ENCODE measurements around the gene METTL25B. TPM values are rescaled to one million over a fixed set of nuclear protein-coding genes. Genes with fewer than 3 reads are reported as not detected.

METTL25B gene
- total RNA-seq, 1 donor from 2014 or later, result 13.0 TPM

DNA sequence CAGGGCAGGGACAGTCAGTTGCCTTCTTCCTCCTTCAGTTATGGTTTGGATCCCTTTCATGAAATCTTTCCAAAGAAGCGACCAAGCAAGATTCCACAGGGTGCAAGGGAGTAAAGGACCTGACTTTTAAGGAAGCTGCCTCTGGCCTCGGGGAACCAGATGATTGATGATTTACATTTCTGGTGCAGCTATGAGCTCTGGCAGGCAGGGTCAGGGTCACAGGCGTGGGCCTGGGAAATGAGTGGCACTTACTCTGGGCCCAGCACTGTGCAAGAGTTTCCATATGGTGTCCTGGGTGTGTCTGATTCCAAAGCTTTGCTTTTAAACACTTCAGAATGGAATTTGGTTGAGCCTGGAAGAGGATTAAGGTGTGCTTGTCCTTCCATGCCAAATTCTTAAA, 15.6 kb upstream of the METTL25B start:
- no peaks in the 10 kb centered on the region for H3K27me3 ChIP-seq (ENCODE audit: control insufficient read depth, insufficient read depth, low read length)
- TF ChIP-seq, protein P1, sequence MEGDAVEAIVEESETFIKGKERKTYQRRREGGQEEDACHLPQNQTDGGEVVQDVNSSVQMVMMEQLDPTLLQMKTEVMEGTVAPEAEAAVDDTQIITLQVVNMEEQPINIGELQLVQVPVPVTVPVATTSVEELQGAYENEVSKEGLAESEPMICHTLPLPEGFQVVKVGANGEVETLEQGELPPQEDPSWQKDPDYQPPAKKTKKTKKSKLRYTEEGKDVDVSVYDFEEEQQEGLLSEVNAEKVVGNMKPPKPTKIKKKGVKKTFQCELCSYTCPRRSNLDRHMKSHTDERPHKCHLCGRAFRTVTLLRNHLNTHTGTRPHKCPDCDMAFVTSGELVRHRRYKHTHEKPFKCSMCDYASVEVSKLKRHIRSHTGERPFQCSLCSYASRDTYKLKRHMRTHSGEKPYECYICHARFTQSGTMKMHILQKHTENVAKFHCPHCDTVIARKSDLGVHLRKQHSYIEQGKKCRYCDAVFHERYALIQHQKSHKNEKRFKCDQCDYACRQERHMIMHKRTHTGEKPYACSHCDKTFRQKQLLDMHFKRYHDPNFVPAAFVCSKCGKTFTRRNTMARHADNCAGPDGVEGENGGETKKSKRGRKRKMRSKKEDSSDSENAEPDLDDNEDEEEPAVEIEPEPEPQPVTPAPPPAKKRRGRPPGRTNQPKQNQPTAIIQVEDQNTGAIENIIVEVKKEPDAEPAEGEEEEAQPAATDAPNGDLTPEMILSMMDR (IDR thresholded peaks at IDR 0.05; ENCODE audit: insufficient read depth, low read length, poor library complexity, severe bottlenecking), result no peak
- no peak for DNase-seq (ENCODE audit: low read depth)

GRCh38 chr1:156714830-156715229, 13.4 kb upstream of the METTL25B start:
- TF ChIP-seq, protein P1 (IDR thresholded peaks at IDR 0.05; ENCODE audit: insufficient read depth, low read length, poor library complexity, severe bottlenecking), result no peak
- no peak for DNase-seq (ENCODE audit: low read depth)
- no peak overlapping the region for H3K4me3 ChIP-seq (ENCODE audit: low read depth, low read length)
- H3K27me3 ChIP-seq (ENCODE audit: control insufficient read depth, insufficient read depth, low read length), result no peaks in the 10 kb centered on the region
- H3K36me3 ChIP-seq (ENCODE audit: control insufficient read depth, insufficient read depth, low read length), result no peaks in the 10 kb centered on the region

More for the DNA sequence above, 15.6 kb upstream of the METTL25B start:
- Histone ChIP-seq H3K36me3 (ENCODE audit: control insufficient read depth, insufficient read depth, low read length) (no peaks in the 10 kb centered on the region), H3K4me3 (ENCODE audit: low read depth, low read length) (no peak overlapping the region)

- H3K27me3 ChIP-seq (ENCODE audit: control insufficient read depth, insufficient read depth, low read length), result no peaks in the 10 kb centered on the region
- no peak overlapping the region for H3K4me3 ChIP-seq (ENCODE audit: low read depth, low read length)
- H3K36me3 ChIP-seq (ENCODE audit: control insufficient read depth, insufficient read depth, low read length), result no peaks in the 10 kb centered on the region
- no peak for DNase-seq (ENCODE audit: low read depth)
- TF ChIP-seq, protein P1 (IDR thresholded peaks at IDR 0.05; ENCODE audit: insufficient read depth, low read length, poor library complexity, severe bottlenecking), result no peak
Observed at GRCh38 chr1:156717351-156717750, 10.9 kb upstream of the METTL25B start.

GRCh38 chr1:156721131-156721530, 7.1 kb upstream of the METTL25B start:
- no peaks in the 10 kb centered on the region for H3K27me3 ChIP-seq (ENCODE audit: control insufficient read depth, insufficient read depth, low read length)
- no peak overlapping the region for H3K4me3 ChIP-seq (ENCODE audit: low read depth, low read length)
- TF ChIP-seq, protein P1 (IDR thresholded peaks at IDR 0.05; ENCODE audit: insufficient read depth, low read length, poor library complexity, severe bottlenecking), result no peak
- no peak for DNase-seq (ENCODE audit: low read depth)
- no peaks in the 10 kb centered on the region for H3K36me3 ChIP-seq (ENCODE audit: control insufficient read depth, insufficient read depth, low read length)

- no peak overlapping the region for H3K4me3 ChIP-seq (ENCODE audit: low read depth, low read length)
- H3K36me3 ChIP-seq (ENCODE audit: control insufficient read depth, insufficient read depth, low read length), result no peaks in the 10 kb centered on the region
- no peak for DNase-seq (ENCODE audit: low read depth)
- TF ChIP-seq, protein P1 (IDR thresholded peaks at IDR 0.05; ENCODE audit: insufficient read depth, low read length, poor library complexity, severe bottlenecking), result no peak
- no peaks in the 10 kb centered on the region for H3K27me3 ChIP-seq (ENCODE audit: control insufficient read depth, insufficient read depth, low read length)
Observed at GRCh38 chr1:156721535-156721934, 6.7 kb upstream of the METTL25B start.

GRCh38 chr1:156725683-156726280, 2.5 kb upstream of the METTL25B start:
- TF ChIP-seq, protein P1 (IDR thresholded peaks at IDR 0.05; ENCODE audit: insufficient read depth, low read length, poor library complexity, severe bottlenecking), result peak; percentile 95
- DNase-seq (ENCODE audit: low read depth), result no peak
- Histone ChIP-seq H3K4me3 (ENCODE audit: low read depth, low read length) (peak overlapping the region; percentile 11), H3K27me3 (ENCODE audit: control insufficient read depth, insufficient read depth, low read length) (no peaks in the 10 kb centered on the region), H3K36me3 (ENCODE audit: control insufficient read depth, insufficient read depth, low read length) (no peaks in the 10 kb centered on the region)
